ENCODE data around the gene PYY. TPM values are rescaled to one million over a fixed set of nuclear protein-coding genes. Genes with fewer than 3 reads are reported as not detected.
A peak's percentile ranks its signal among the peaks of the same experiment; 100 is the strongest.

PYY gene
- total RNA-seq, 1 donor from 2014 or later: not detected

- TF ChIP-seq CTCF (IDR thresholded peaks at IDR 0.05; ENCODE audit: unreplicated experiment): no peak
- Mint-ChIP-seq H3K27me3 (ENCODE audit: low read depth) (peaks cover 44% of the 10 kb centered on the region), H3K9me3 (no peaks in the 10 kb centered on the region), H3K27ac (no peak overlapping the region), H3K4me3 (no peak overlapping the region), H3K36me3 (no peaks in the 10 kb centered on the region), H3K4me1 (peaks cover 13% of the 10 kb centered on the region)
- DNase-seq (ENCODE audit: low spot score in 2 of 2, unreplicated experiment in 2 of 2): no peak
Observed at GRCh38 chr17:43909537-43910231, 44.1 kb downstream of the PYY start.

- no peak for TF ChIP-seq CTCF (IDR thresholded peaks at IDR 0.05; ENCODE audit: unreplicated experiment)
- Mint-ChIP-seq H3K4me3 (peak overlapping the region; percentile 71), H3K9me3 (no peaks in the 10 kb centered on the region), H3K4me1 (peaks cover 13% of the 10 kb centered on the region), H3K27ac (peak overlapping the region; percentile 50), H3K27me3 (ENCODE audit: low read depth) (peaks cover 45% of the 10 kb centered on the region), H3K36me3 (no peaks in the 10 kb centered on the region)
- peak in 1 of 2 experiments; percentile 58 for DNase-seq (ENCODE audit: low spot score in 2 of 2, unreplicated experiment in 2 of 2)
Observed at GRCh38 chr17:43907998-43908721, 45.6 kb downstream of the PYY start.

- DNase-seq (ENCODE audit: low spot score in 2 of 2, unreplicated experiment in 2 of 2): peak; percentile 53 to 80
- H3K36me3 Mint-ChIP-seq: no peaks in the 10 kb centered on the region
- peaks cover 13% of the 10 kb centered on the region for H3K4me1 Mint-ChIP-seq
- TF ChIP-seq CTCF (IDR thresholded peaks at IDR 0.05; ENCODE audit: unreplicated experiment): no peak
- peaks cover 45% of the 10 kb centered on the region for H3K27me3 Mint-ChIP-seq (ENCODE audit: low read depth)
- H3K27ac Mint-ChIP-seq: peak within 1 kb of the TSS; percentile 50
- no peaks in the 10 kb centered on the region for H3K9me3 Mint-ChIP-seq
- H3K4me3 Mint-ChIP-seq: peak within 1 kb of the TSS; percentile 71
Observed at GRCh38 chr17:43907425-43907981, 46.2 kb downstream of the PYY start, which contains the start of gene MPP2. MPP2 (minus strand) TSS chr17:43907536; CDS start chr17:43904460, 3,076 bp downstream.

GRCh38 chr17:43906951-43907424 is 46.8 kb downstream of the PYY start:
- no peaks in the 10 kb centered on the region for H3K36me3 Mint-ChIP-seq
- H3K27ac Mint-ChIP-seq: peak overlapping the region; percentile 9
- no peak for TF ChIP-seq CTCF (IDR thresholded peaks at IDR 0.05; ENCODE audit: unreplicated experiment)
- H3K4me3 Mint-ChIP-seq: peak overlapping the region; percentile 71
- no peaks in the 10 kb centered on the region for H3K9me3 Mint-ChIP-seq
- peaks cover 45% of the 10 kb centered on the region for H3K27me3 Mint-ChIP-seq (ENCODE audit: low read depth)
- peak in 1 of 2 experiments; percentile 41 for DNase-seq (ENCODE audit: low spot score in 2 of 2, unreplicated experiment in 2 of 2)
- H3K4me1 Mint-ChIP-seq: peaks cover 13% of the 10 kb centered on the region

GRCh38 chr17:43905985-43906852 is 47.5 kb downstream of the PYY start:
- H3K4me3 Mint-ChIP-seq: peak overlapping the region; percentile 71
- peaks cover 15% of the 10 kb centered on the region for H3K4me1 Mint-ChIP-seq
- no peaks in the 10 kb centered on the region for H3K9me3 Mint-ChIP-seq
- TF ChIP-seq CTCF (IDR thresholded peaks at IDR 0.05; ENCODE audit: unreplicated experiment): no peak
- H3K27me3 Mint-ChIP-seq (ENCODE audit: low read depth): peaks cover 50% of the 10 kb centered on the region
- DNase-seq (ENCODE audit: low spot score in 2 of 2, unreplicated experiment in 2 of 2): peak in 1 of 2 experiments; percentile 58
- no peaks in the 10 kb centered on the region for H3K36me3 Mint-ChIP-seq
- peak overlapping the region; percentile 9 for H3K27ac Mint-ChIP-seq
